HG02981 (cell line): ENCODE results near the gene SERPINA5.
"Not testable (repeated sequence)": the region's sequence is repeated elsewhere in the genome, so short reads cannot be mapped to it uniquely, and the experiment has no call there.

Experiments used
- ATAC-seq: cut with Tn5 transposase; IDR thresholded peaks from one replicate; pipeline ENCODE4 v1.9.1; 2021; ENCODE audit warnings: mild to moderate bottlenecking, moderate library complexity; ENCODE audit not compliant: unreplicated experiment

The SERPINA5 gene

DNA sequence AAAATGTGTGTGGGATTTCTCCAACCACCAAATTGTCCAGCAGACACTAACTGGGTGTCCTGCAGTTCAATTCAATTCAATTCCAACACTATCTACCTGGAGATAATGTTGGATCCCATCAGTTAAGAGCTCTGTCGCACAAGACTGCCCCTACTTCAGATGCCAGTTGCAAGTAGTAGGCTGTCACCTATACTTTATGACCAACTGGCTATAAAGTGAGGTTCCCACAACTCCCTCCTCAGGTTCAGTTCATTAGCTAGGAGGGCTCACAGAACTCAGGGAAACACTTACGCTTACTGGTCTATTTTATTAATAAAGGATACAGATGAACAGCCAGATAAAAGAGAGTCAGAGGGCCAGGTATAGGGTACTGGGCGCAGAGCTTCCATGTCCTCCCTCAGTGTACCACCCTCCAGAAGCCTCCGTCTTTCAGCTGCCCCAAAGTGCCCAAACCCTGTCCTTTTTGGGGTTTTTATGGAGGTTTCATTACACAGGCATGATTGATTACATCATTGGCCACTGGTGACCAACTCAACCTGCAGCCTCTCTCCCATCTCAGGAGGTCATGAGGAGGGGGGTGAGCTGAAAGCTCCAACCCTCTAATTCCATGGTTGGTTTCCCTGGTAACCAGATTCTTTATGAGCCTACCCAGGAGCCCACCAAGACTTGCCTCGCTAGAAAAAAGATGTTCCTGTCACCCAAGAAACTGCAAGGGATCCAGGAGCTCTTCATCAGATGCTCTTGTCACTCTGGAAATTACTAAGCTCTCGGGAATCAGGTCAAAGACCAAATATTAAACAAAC is 7.5 kb upstream of the SERPINA5 start:
- ATAC-seq, result no peak

DNA sequence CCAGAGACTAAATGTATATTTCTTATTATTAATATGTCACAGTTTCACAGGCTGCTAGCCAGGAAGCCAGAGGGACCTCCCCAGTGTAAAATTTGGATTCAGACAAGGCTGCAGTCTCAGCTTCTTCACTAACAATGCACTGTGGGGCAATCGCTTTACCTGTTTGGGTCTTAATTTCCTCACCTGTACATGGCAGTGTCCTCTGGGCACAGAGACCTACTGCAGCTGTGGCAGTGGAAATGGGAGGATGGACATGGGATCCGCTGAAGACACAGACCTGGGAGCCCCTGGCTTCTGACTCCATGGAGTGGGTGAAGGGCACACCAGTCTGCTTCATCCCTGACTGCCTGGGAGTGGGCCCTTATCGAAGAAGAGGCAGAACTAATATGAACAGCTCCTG is 6.9 kb upstream of the SERPINA5 start:
- ATAC-seq, result no peak

DNA sequence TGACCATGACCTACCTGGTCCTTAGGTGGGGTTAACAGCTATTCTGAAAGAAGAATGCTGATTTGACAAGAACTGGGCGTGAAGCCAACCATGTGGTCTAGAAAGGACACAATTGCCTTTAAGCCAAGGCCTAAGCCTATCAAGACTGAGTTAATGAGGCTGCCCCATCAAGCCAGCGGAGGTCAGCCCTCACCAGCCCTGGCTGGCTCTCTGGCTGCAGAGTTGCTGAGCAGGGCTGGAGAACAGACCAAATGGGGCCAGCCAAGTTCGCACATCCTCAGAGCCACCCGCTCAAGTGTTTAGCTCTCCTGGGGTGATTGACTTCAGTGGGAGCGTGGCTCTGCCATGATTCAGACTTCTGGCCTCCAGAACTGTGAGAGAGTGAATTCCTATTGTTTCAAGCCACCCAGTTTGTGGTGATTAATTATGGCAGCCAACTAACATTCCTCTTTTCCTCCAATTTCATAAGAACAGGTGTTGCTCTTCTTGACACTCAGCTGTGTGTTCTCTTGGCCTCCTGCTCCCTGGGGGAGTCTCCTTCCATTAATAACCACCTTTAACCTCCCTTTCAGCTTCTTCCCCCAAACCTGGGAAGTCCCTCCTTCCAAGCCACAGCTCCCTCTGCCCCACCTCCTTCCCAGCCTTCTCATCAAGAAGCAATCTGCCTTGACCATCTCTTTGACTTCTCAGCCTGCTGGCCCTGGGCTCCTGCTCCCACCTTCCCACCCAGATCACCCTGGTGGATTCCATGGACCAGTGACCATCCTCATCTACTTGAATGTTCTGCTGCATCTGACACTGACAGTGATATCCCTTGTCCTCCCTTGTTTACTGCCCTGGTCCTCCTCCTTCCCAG is 5.3 kb upstream of the SERPINA5 start:
- ATAC-seq, result no peak

DNA sequence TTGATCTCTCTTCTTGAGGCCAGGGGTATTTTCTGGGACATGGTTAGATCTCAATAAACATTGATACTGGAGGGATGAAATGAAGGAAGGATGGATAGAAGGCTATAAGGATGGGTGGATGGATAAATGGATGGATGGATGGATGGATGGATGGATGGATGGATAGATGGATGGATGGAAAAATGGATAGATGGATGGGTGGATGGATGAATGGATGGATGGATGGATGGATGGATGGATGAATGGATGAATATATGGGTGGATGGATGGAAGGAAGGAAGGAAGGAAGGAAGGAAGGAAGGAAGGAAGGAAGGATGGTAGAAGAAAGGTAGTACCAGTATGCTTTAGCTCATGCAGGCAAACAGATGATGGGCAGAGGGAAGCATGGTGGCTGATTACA is 3.8 kb upstream of the SERPINA5 start:
- ATAC-seq, result not testable (repeated sequence)

DNA sequence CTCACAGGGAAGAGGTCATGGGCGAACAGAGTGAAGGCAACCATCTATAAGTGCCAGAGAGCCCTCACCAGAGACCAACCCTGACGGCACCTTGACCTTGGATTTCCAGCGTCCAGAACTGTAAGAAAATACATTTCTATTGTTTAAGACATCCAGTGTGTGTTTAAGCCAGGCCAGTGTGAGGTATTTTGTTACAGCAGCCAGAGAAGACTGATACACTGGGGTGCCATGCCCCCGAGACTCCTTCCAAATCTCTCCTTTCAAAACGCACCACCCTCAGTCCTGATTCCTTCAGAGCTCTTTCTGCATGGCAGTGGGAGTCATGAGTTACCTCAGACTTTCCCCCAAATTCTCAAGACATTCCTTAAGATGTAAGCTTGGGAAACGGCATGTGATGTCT is 2.5 kb upstream of the SERPINA5 start:
- no peak for ATAC-seq

DNA sequence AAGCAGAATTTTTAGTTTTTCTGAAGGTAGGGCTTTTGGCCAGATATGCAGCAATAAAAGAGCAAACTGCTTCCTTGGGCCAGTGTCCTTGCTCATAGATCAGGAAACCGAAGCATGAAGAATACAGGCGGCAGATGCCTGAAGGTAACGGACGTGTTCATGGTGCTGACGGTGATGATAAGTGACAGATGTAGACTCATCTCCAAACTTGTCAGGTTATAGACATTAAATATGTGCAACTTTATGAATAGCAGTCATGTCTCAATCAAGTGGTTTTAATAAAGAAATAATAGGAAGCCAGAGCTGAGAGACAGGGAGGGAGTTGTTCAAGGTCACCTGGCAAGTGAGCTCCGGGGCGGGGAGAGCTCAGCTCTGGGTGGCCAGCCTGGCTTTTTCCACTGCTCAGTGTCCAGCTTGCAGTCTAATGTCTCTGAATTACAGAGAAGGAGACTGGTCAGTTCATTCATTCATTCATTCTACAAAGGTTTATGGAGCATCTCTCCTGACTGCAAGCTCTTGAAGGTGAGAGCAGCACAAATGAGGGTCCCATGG is 1.0 kb downstream of the SERPINA5 start:
- ATAC-seq, result no peak

DNA sequence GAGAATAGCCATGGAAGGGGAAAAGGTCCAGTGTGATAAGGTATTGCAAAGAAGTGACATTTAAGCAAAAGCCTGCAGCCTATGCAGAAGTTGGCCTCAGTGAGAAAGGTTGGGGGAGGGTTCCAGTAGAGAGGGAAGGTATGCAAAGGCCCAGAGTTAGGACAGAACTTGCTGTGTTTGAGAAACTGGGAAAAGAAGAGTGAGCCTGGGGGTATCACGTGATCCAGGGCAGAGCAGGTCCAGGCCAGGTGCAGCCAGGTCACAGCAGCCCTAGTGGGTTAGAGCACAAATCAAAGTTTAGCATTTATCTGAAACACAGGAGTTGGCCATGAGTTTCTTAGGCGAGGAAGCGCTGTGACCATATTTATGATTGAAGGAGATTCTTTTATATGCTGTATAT is 1.6 kb downstream of the SERPINA5 start:
- no peak for ATAC-seq

DNA sequence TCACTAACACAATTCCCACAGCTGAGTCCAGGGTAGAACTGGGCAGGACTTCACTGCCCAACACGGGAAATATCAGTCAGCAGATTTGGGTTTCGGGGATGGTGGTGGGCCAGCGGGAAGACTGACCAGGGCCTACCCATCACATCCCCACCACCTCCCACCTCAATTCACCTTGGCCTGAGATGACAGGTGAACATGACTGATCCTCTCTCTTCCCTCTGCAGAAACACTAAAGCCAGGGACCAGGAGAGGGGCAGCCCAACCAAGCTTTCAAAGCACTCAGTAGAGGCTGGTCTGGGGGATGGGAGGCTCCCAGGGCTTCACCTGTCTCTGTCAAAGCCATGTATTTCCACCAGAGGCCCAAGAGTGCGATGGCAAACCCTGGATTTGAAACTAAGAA is 2.3 kb downstream of the SERPINA5 start:
- no peak for ATAC-seq

DNA sequence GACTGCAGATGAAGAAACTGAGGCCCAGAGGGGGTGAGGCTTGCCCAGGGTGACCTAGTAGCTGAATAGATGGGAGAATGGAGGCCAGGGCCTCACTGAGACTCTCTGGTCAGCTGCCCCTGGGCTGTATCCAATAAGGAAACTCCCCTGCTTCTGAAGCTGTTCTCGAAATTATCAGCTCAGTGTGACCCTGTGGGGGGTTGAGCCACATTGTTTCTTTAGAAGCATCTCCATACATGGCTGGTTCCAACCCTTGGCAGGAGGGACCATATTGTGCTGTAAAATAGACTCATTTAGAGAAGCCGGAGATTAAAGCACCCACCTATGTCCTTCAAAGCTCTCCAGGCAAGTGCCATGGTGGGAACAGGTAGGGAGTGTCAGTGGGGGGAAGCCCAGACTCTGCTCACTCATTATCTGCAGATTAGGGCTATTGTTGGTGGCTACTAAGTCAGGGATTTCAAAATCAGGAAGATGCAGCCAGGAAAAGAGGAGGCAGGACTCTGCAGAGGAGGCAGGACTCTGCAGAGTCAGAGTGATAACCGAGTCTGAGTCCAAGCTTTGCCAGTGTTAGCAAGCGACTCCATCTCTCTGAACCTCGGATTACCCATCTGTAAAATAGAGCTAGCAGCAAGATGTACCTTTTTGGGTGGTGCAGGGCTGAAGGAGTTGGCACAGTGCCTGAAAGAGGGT is 3.5 kb downstream of the SERPINA5 start:
- ATAC-seq, result no peak

DNA sequence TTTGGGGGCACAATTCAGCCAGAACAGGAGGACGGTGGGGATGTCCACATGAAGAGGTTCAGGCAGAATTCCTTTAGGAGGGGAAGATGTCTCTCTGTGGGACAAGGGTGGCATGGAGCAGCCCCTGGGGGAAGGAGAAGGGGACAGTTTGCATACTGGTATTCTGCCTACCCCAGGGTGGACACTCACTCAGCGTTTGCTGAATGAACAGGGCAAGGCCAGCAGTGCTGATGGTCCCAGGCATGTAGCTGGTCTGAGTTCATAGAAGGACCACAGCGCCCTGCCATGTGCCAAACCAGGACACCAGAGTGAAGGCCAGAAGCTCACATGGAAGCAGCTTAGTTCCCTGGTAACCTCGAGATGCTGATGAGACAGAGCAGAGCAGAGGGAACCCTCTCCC is 5.4 kb downstream of the SERPINA5 start:
- ATAC-seq, result no peak

DNA sequence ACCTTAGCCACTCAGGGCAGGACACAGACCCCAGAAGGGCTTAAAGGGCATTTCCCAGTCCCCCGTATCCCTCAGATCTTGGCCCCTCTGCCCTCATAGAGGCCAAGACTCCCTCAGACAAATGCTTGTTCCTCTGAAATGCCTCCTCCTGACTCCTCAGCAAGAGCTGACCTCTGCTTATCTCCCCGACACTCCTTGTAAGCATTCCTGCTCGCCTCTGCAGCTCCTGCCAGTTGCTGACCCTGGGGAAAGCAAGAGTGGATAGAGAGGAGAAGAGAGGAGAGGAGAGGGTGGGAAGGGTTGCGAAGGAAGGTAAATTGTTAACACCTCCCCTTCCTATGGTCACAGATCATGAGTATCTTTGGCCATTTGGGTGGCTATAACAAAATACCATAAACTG is 7.1 kb downstream of the SERPINA5 start:
- ATAC-seq, result no peak

DNA sequence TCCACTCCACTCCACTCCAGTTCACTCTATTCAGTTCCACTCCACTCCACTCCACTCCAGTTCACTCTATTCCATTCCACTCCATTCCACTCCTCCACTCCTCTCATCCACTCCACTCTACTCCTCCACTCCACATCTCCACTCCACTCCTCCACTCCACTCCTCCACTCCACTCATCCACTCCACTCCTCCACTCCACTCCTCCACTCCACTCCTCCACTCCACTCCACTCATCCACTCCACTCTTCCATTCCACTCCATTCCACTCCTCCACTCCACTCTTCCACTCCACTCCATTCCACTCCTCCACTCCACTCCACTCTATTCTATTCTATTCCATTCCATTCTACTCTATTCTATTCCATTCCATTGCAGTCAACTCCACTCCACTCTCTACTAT is 9.8 kb downstream of the SERPINA5 start:
- ATAC-seq, result no peak

DNA sequence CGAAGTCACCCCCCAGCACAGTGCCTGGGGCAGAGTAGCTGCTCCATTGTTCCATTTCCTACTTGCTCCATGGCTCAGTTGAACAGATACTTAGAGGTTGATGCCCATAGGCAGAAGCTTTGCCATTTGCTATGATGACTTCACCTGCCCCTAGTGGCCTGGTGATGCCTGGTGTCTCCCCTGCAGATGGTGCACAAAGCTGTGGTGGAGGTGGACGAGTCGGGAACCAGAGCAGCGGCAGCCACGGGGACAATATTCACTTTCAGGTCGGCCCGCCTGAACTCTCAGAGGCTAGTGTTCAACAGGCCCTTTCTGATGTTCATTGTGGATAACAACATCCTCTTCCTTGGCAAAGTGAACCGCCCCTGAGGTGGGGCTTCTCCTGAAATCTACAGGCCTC is 10.6 kb downstream of the SERPINA5 start:
- no peak for ATAC-seq

DNA sequence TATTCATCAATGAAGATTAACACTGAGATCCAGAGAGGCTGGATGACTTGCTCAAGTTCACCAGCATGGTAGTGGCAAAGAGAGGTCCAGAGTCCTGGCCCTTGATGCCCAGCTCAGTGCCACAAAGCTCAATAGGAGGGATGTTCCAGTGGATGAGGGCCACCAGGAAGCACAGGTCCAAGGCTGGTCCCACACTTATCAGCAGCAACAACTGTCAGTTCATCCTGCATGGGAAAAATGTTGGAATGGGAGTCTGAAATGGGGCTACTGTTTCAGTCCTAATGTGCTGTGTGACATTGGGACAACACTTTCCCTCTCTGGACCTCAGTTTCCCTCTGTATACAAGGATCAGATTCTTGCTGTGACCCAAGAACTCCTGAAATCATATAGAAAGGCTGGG is 11.2 kb downstream of the SERPINA5 start:
- ATAC-seq, result no peak

DNA sequence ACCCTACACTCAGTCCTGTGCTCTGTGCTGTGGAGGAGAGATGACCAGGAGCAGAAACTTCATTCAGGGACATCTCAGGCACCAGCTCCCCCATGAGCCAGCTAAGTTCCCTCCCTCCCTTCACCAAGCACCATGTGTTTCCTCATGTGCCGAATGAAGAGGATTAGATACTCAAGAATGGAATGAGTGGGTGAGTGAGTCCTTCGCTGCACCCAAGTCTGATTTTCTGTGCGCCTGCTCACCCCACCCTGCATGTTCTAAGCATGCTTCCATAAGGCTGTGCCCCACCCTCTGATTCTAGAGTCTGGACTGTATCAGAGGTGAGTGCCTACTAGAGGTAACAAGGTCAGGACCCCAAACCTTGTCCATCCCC is 12.1 kb downstream of the SERPINA5 start:
- no peak for ATAC-seq

DNA sequence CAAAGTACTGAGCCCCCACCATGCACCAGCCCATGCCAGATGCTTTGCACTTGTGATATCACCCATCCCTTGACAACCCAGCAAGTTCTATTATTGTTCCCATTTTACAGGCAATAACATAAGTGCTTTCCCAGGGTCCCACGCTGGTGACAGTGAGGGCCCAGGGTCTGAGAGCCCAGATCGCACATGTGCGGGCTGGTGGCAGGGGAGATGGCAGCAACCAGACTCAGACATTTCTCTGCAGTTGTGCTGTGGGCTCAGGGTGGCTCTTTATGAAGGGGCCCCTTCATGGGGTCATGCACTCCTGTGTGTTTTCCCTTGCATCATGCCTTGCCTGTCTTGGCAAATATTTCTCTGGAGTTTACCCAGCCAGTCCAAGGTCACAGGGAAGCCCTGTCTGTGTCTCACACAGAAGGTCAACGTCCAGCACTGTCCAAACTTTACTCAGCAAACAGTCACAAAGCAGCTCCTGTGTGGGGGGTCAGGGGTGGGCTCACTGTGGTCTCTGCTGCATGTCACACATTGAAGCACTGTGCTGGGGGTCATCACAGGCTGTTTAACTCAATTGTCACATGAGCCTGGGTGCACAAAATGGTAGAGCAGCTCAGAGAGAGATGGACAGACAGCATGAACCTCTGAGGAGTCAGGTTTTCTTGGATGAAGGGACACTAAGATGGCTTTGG is 12.7 kb downstream of the SERPINA5 start:
- no peak for ATAC-seq

DNA sequence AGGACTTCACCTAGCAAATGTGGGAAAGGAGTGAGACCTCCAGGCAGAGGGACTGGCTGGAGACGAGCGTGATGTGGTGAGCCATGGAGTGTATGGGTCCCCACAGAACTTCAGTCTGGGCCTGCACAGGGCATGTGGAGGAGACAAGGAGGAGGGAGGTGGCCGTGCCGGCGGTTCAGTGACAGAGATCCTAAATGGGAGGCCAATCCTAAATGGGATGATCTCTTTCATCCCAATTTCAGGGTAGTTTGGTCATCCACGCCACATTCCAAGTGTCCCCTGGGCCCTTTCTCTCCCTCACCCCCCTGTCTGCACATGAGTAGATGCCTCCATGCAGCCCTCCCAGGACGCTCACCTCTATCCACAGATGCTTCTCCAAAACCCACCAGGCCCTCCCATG is 13.2 kb downstream of the SERPINA5 start:
- ATAC-seq, result no peak

DNA sequence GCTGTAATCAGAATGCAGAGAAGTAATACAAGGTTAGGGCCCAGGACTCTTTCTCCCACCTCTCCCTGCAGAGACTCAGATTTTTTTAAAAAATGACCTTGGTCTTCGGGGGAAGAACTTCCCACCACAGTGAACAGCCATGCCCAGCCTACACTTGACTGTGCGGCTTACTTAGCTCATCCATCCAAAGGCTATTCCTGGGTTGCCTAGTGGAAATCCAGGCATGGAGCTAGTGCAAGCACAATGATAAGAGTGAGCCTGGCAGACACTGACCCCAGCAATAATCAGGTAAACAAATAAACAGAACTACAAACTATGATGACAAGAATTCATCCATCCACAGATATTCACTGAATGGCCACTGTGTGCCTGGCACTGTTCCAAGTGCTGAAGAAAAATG is 14.7 kb downstream of the SERPINA5 start:
- ATAC-seq, result no peak

DNA sequence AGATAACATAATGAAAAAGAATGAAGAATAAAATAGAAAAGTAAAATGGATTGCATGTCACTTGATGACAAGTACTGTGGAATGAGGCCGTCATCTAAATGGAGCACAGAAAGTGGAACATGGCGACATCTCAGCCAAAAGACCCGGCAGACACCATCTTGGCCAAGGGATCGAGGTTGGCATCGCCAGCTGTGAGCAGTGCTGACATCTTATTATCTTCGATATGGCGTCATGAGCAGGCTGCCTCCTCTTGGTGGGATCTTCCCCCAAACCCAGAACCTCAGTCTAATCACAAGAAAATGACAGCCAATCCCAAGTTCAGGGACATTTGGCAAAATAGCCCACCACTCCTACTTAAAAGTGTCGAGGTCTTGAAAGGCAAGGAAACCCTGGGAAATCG is 15.1 kb downstream of the SERPINA5 start:
- ATAC-seq, result no peak

DNA sequence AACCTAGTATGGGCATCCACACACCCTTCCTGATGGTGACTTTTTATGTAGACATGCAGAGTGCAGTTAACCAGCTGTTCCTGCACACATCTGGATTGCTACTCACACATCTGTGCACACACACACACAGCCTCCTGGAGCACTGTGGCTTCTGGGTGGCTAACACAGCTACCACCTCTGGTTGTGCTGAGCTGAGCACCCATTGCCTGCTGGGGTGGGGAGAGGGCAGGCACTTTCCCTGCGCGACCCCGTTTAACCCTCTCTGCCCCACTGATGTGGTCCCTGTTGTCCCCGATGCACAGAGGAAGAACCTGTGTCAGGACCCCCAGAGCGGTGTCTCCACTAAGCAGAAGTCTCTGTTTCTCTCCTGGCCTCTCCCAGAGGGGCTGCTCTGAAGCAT is 16.6 kb downstream of the SERPINA5 start:
- ATAC-seq, result no peak

DNA sequence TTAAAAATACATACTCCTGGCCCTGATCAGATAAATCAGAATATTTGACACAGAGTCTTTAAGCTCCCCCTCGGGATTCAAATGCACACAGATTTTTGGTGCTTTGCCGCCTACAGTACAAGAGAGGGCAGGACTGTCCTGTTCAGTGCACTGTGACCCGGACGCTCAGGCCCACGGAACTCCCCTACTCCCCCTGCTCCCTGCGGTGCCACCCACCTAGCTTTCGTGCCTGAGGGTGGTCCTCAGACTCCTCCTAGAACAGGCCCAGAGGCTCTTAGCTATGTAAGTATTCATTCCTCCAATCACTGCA is 17.2 kb downstream of the SERPINA5 start:
- ATAC-seq, result no peak
